ENCODE measurements around the gene ZCCHC14. TPM values are rescaled to one million over a fixed set of nuclear protein-coding genes. Genes with fewer than 3 reads are reported as not detected.

Gene ZCCHC14
- total and polyA plus RNA-seq, 2 of the 13 experiments (the other 11 are each of a cell fraction or from before 2014, with no cell fraction given), result 12.4 to 12.5 TPM

- peak; percentile 36; the same call in 1 of the 2 replicates for TF ChIP-seq TFAP4 (IDR thresholded peaks at IDR 0.05; ENCODE audit: borderline replicate concordance, low read depth)
- TF ChIP-seq SSRP1 (CRISPR knock-in tag; IDR thresholded peaks at IDR 0.05), result peak; percentile 13; the same call in 1 of the 2 replicates
- peak; percentile 65 for TF ChIP-seq MED1 (CRISPR knock-in tag; IDR thresholded peaks at IDR 0.05)
- TF ChIP-seq ZNF264 (CRISPR knock-in tag; IDR thresholded peaks at IDR 0.05), result 0 out of 2 replicates have a peak, but pooled peaks have one; percentile 32
- TF ChIP-seq ATF4 (CRISPR knock-in tag; IDR thresholded peaks at IDR 0.05), result peak in 1 of 2 experiments; percentile 35; a peak in 1 of 4 replicates
- no peak for TF ChIP-seq ZXDC (CRISPR knock-in tag; IDR thresholded peaks at IDR 0.05)
- peak; percentile 24; the same call in 1 of the 2 replicates for TF ChIP-seq SP5 (CRISPR knock-in tag; IDR thresholded peaks at IDR 0.05; ENCODE audit: borderline replicate concordance, low read depth)
- peak; percentile 42; the same call in 1 of the 2 replicates for TF ChIP-seq ZNF878 (CRISPR knock-in tag; IDR thresholded peaks at IDR 0.05)
- peak; percentile 26; the same call in 1 of the 2 replicates for TF ChIP-seq UBTF (CRISPR knock-in tag; IDR thresholded peaks at IDR 0.05)
- no peak for TF ChIP-seq NPAS2 (CRISPR knock-in tag; IDR thresholded peaks at IDR 0.05; ENCODE audit: borderline replicate concordance)
- TF ChIP-seq NR2F6 (IDR thresholded peaks at IDR 0.05), result no peak
- 0 out of 2 replicates have a peak, but pooled peaks have one; percentile 49 for TF ChIP-seq NR2F6 (CRISPR knock-in tag; IDR thresholded peaks at IDR 0.05)
- TF ChIP-seq ZNF282 (IDR thresholded peaks at IDR 0.05; ENCODE audit: partially characterized antibody), result no peak
- no peak for TF ChIP-seq ZNF337 (CRISPR knock-in tag; IDR thresholded peaks at IDR 0.05; ENCODE audit: borderline replicate concordance, low read depth)
- TF ChIP-seq KDM2A (CRISPR knock-in tag; IDR thresholded peaks at IDR 0.05; ENCODE audit: borderline replicate concordance, low read depth), result peak; percentile 21; the same call in 1 of the 2 replicates
- peak; percentile 88 for TF ChIP-seq SAP130 (CRISPR knock-in tag; IDR thresholded peaks at IDR 0.05; ENCODE audit: low read depth)
- TF ChIP-seq SATB2 (CRISPR knock-in tag; IDR thresholded peaks at IDR 0.05), result no peak
- TF ChIP-seq HOXA9 (CRISPR knock-in tag; IDR thresholded peaks at IDR 0.05; ENCODE audit: borderline replicate concordance), result no peak
- TF ChIP-seq PAF1 (CRISPR knock-in tag; IDR thresholded peaks at IDR 0.05), result no peak
- TF ChIP-seq ZFX (CRISPR knock-in tag; IDR thresholded peaks at IDR 0.05; ENCODE audit: low read depth), result peak; percentile 33
- TF ChIP-seq ARID2 (CRISPR knock-in tag; IDR thresholded peaks at IDR 0.05; ENCODE audit: borderline replicate concordance), result no peak
- TF ChIP-seq RARA (CRISPR knock-in tag; IDR thresholded peaks at IDR 0.05), result peak; percentile 78
- peak; percentile 58; the same call in 1 of the 2 replicates for TF ChIP-seq IKZF5 (CRISPR knock-in tag; IDR thresholded peaks at IDR 0.05)
- no peak for TF ChIP-seq YY1 (IDR thresholded peaks at IDR 0.05; ENCODE audit: insufficient read depth, insufficient replicate concordance, low read depth, low read length)
Measured at GRCh38 chr16:87465306-87465705, 27.5 kb downstream of the ZCCHC14 start (continued).

Measured in HepG2 (cell line).